Fibroblast of lung (primary cell): ENCODE results near the gene USPL1. TPM values are rescaled to one million over a fixed set of nuclear protein-coding genes. Genes with fewer than 3 reads are reported as not detected.
"Not testable (repeated sequence)": the region's sequence is repeated elsewhere in the genome, so short reads cannot be mapped to it uniquely, and the experiment has no call there.

Source experiments
- DNase-seq, 2 donors: peaks; one replicate each; pipeline versions ENCODE4 v3.0.0 to v3.0.0-alpha.2; 2010; ENCODE audit warnings: low read depth in 2 of 2
- H2AFZ ChIP-seq: 2 replicates; pipeline ENCODE4 v1.5.1; 2012; ENCODE audit warnings: low read length, control low read depth, inconsistent platforms
- H3K27ac ChIP-seq: 2 replicates; pipeline ENCODE4 v1.5.1; 2011; ENCODE audit warnings: low read length, control low read depth; ENCODE audit not compliant: insufficient read depth
- H3K27me3 ChIP-seq: 2 replicates; pipeline ENCODE4 v1.5.1; 2011; ENCODE audit warnings: mild to moderate bottlenecking, low read length; ENCODE audit not compliant: control insufficient read depth, insufficient read depth
- H3K36me3 ChIP-seq: 2 replicates; pipeline ENCODE4 v1.5.1; 2011; ENCODE audit warnings: low read length; ENCODE audit not compliant: control insufficient read depth, insufficient read depth
- H3K4me1 ChIP-seq: 2 replicates; pipeline ENCODE4 v1.5.1; 2011; ENCODE audit warnings: low read length; ENCODE audit not compliant: control insufficient read depth, insufficient read depth; ENCODE audit errors: extremely low read depth
- H3K4me2 ChIP-seq: 2 replicates; pipeline ENCODE4 v1.5.1; 2011; ENCODE audit warnings: low read length, control low read depth; ENCODE audit not compliant: insufficient read depth; ENCODE audit errors: extremely low read depth
- H3K4me3 ChIP-seq, 4 experiments: fragments of 200-600 bp in 1 of 4; sonication (generic) in 1 of 4; replicated peaks in 1 of 4; 2 replicates each; pipeline ENCODE4 v1.5.1; 2011 to 2016; ENCODE audit warnings: low read length in 4 of 4, low read depth in 3 of 4, mild to moderate bottlenecking in 3 of 4, control low read depth in 2 of 4, inconsistent platforms in 1 of 4, mixed read lengths in 1 of 4; ENCODE audit not compliant: insufficient read depth in 1 of 4; ENCODE audit errors: control extremely low read depth in 1 of 4
- H3K79me2 ChIP-seq: 2 replicates; pipeline ENCODE4 v1.5.1; 2012; ENCODE audit warnings: mild to moderate bottlenecking, low read length, inconsistent platforms; ENCODE audit not compliant: control insufficient read depth, insufficient read depth
- H3K9ac ChIP-seq: 2 replicates; pipeline ENCODE4 v1.5.1; 2011; ENCODE audit warnings: mild to moderate bottlenecking, low read length, control low read depth; ENCODE audit not compliant: insufficient read depth
- H3K9me3 ChIP-seq: 2 replicates; pipeline ENCODE4 v1.5.1; 2012; ENCODE audit warnings: low read depth, low read length; ENCODE audit not compliant: control insufficient read depth, insufficient read depth
- H4K20me1 ChIP-seq: 2 replicates; pipeline ENCODE4 v1.5.1; 2011; ENCODE audit warnings: low read length; ENCODE audit not compliant: control insufficient read depth, insufficient read depth; ENCODE audit errors: extremely low read depth
- CTCF ChIP-seq, 2 donors: IDR thresholded peaks in 1 of 2; conservative IDR thresholded peaks in 1 of 2; 1 replicate in 1 of 2; 2 replicates in 1 of 2; pipeline ENCODE4 v1.5.1; 2011 to 2012; ENCODE audit warnings: low read length in 2 of 2, control low read depth in 1 of 2, inconsistent platforms in 1 of 2, low read depth in 1 of 2, mild to moderate bottlenecking in 1 of 2
- EZH2 ChIP-seq: IDR thresholded peaks from 2 replicates; pipeline ENCODE4 v1.5.1; 2012; ENCODE audit warnings: low read length, control low read depth, mild to moderate bottlenecking; ENCODE audit errors: missing control alignments
- polyA plus RNA-seq, 2 donors: library from polyadenylated mRNA; depleted of rRNA in 1 of 2; stranded (reverse) in 1 of 2; unstranded in 1 of 2; fragments of >200 nt; gene quantifications; 2 replicates each; pipeline ENCODE4 v1.2.1, GENCODE V29; 2011 to 2012; ENCODE audit warnings: missing spikeins in 1 of 2
- total RNA-seq: library from RNA; depleted of rRNA; stranded (reverse); fragments of >200 nt; gene quantifications from 2 replicates; pipeline ENCODE4 v1.2.1, GENCODE V29; 2014

USPL1 gene
- total and polyA plus RNA-seq, 2 donors (not counting 1 experiment from before 2014, with no cell fraction given): 12.4 to 17.7 TPM

- no peak for TF ChIP-seq CTCF (conservative IDR thresholded peaks at IDR 0.05 in 1 of 2, IDR thresholded peaks at IDR 0.05 in 1 of 2; ENCODE audit: low read depth in 1 of 2, low read length in 2 of 2)
- TF ChIP-seq EZH2: no peak
- H3K4me1 ChIP-seq: no peaks in the 10 kb centered on the region
- H3K79me2 ChIP-seq: no peaks in the 10 kb centered on the region
- no peak for DNase-seq
- no peaks in the 10 kb centered on the region for H3K27me3 ChIP-seq
- H3K9ac ChIP-seq: no peak overlapping the region
- H2AFZ ChIP-seq: no peak overlapping the region
- no peaks in the 10 kb centered on the region for H3K36me3 ChIP-seq
- H3K4me3 ChIP-seq: no peak overlapping the region
- no peak overlapping the region for H3K4me2 ChIP-seq
- H4K20me1 ChIP-seq: no peaks in the 10 kb centered on the region
- no peak overlapping the region for H3K27ac ChIP-seq
- H3K9me3 ChIP-seq: no peaks in the 10 kb centered on the region
These were observed 12.7 kb upstream of the USPL1 start for GRCh38 chr13:30605052-30605451.

GRCh38 chr13:30607186-30607585 is 10.5 kb upstream of the USPL1 start:
- DNase-seq, H3K4me2 ChIP-seq, H3K27me3 ChIP-seq, H2AFZ ChIP-seq, H3K27ac ChIP-seq, H3K79me2 ChIP-seq, H3K4me3 ChIP-seq, H3K9ac ChIP-seq, H3K36me3 ChIP-seq, H3K4me1 ChIP-seq, H4K20me1 ChIP-seq, H3K9me3 ChIP-seq: not testable (repeated sequence)

DNA sequence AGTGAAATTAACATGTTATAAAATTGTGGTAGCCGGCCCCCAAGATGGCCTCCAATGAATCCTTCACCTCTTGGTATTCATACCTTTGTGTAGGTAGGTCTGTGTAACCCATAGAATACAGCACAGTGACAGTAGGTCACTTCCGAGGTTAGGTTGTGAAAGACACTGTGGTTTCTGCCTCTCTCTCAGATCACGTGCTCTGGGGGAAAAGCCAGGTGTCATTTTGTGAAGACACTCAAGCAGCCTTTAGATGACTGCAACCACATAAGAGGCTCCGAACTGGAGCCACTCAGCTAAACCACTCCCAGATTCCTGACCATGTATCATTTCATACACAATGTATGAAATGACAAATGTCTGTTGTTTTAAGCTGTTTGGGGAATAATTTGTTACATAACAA is 9.8 kb upstream of the USPL1 start:
- H3K4me2 ChIP-seq: no peak overlapping the region
- no peaks in the 10 kb centered on the region for H4K20me1 ChIP-seq
- DNase-seq: peak in 1 of 2 donors; percentile 4

More for the DNA sequence above, 9.8 kb upstream of the USPL1 start:
- H3K27ac ChIP-seq: no peak overlapping the region
- no peaks in the 10 kb centered on the region for H3K4me1 ChIP-seq
- TF ChIP-seq CTCF (conservative IDR thresholded peaks at IDR 0.05 in 1 of 2, IDR thresholded peaks at IDR 0.05 in 1 of 2; ENCODE audit: low read depth in 1 of 2, low read length in 2 of 2) (no peak), EZH2 (no peak)
- H3K9ac ChIP-seq: no peak overlapping the region
- H3K79me2 ChIP-seq: no peaks in the 10 kb centered on the region
- H3K4me3 ChIP-seq: no peak overlapping the region
- no peaks in the 10 kb centered on the region for H3K27me3 ChIP-seq
- no peaks in the 10 kb centered on the region for H3K36me3 ChIP-seq
- H3K9me3 ChIP-seq: no peaks in the 10 kb centered on the region
- no peak overlapping the region for H2AFZ ChIP-seq
